GM12878 (cell line): Measurements from ENCODE around the gene MPST. TPM values are rescaled to one million over a fixed set of nuclear protein-coding genes. Genes with fewer than 3 reads are reported as not detected.

Source experiments
- ATAC-seq: fragments of 200-7000 bp; cut with Tn5 transposase; 3 replicates; pipeline ENCODE4 v1.9.1; 2020; ENCODE audit warnings: mild to moderate bottlenecking, moderate library complexity
- BruUV-seq: library from RNA; stranded (reverse); fragments of 400-500 nt; replicated peaks from 2 replicates; lab custom pipeline; 2021; lab: Mats Ljungman, UMichigan
- CTCF ChIA-PET: fragments of 300-600 bp; sonication (Branson Sonifier 250); formaldehyde crosslinking; extraction: SDS; loops from one replicate; lab custom pipeline; 2021; ENCODE audit warnings: inconsistent platforms; lab: Yijun Ruan, JAX
- POLR2A ChIA-PET: fragments of 350-600 bp; formaldehyde crosslinking; extraction: SDS; loops from one replicate; lab custom pipeline; 2021; ENCODE audit warnings: inconsistent platforms; lab: Charles Lee
- RAD21 ChIA-PET: fragments of 300-600 bp; sonication (Branson Sonifier 250); formaldehyde crosslinking; loops from one replicate; lab custom pipeline; 2023; ENCODE audit warnings: antibody characterized with exemption; ENCODE audit not compliant: unreplicated experiment; lab: Charles Lee
- SMC1A ChIA-PET: fragments of 300-600 bp; sonication (Branson Sonifier 250); formaldehyde crosslinking; loops from one replicate; lab custom pipeline; 2023; ENCODE audit not compliant: unreplicated experiment, uncharacterized antibody; lab: Charles Lee
- DNase-seq: peaks from one replicate; pipeline ENCODE4 v3.0.0-alpha.2; 2011; ENCODE audit warnings: low read depth, low spot score
- FAIRE-seq: peaks from 3 replicates; lab custom pipeline; 2011; peaks lifted over from hg19 to GRCh38; lab: Jason Lieb, UNC
- H2AFZ ChIP-seq: 2 replicates; pipeline ENCODE4 v1.6.0; 2011; ENCODE audit warnings: low read depth, low read length, control low read depth; ENCODE audit not compliant: control insufficient read depth
- H3K27ac ChIP-seq: 2 replicates; pipeline ENCODE4 v1.5.1; 2011; ENCODE audit warnings: control low read depth; ENCODE audit not compliant: control insufficient read depth, insufficient read depth
- H3K27me3 ChIP-seq, 2 experiments: replicated peaks in 1 of 2; 2 replicates each; pipeline versions ENCODE4 v1.6.0 to v1.6.1; 2011; ENCODE audit warnings: low read length in 1 of 2; ENCODE audit not compliant: control insufficient read depth in 2 of 2, insufficient read depth in 2 of 2
- H3K36me3 ChIP-seq, 2 experiments: 2 replicates each; pipeline ENCODE4 v1.5.1; 2011; ENCODE audit warnings: low read length in 1 of 2; ENCODE audit not compliant: control insufficient read depth in 2 of 2, insufficient read depth in 2 of 2
- H3K4me1 ChIP-seq: 2 replicates; pipeline ENCODE4 v1.6.1; 2011; ENCODE audit warnings: mild to moderate bottlenecking, low read length, moderate library complexity, mixed read lengths; ENCODE audit not compliant: control insufficient read depth, insufficient read depth
- H3K4me2 ChIP-seq: 2 replicates; pipeline ENCODE4 v1.6.0; 2011; ENCODE audit warnings: control low read depth; ENCODE audit not compliant: control insufficient read depth, insufficient read depth
- H3K4me3 ChIP-seq: fragments of 200-600 bp; sonication (generic); 2 replicates; pipeline ENCODE4 v1.5.1; 2016
- H3K79me2 ChIP-seq: 2 replicates; pipeline ENCODE4 v1.6.0; 2011; ENCODE audit warnings: low read length; ENCODE audit not compliant: control insufficient read depth, insufficient read depth
- H3K9ac ChIP-seq: 2 replicates; pipeline ENCODE4 v1.8.0; 2011; ENCODE audit warnings: low read length, control low read depth, mixed read lengths; ENCODE audit not compliant: control insufficient read depth, insufficient read depth
- H3K9me3 ChIP-seq: replicated peaks from 3 replicates; pipeline ENCODE4 v1.5.1; 2011; ENCODE audit warnings: mild to moderate bottlenecking, low read length; ENCODE audit not compliant: control insufficient read depth, insufficient read depth
- H4K20me1 ChIP-seq: 2 replicates; pipeline ENCODE4 v1.6.0; 2011; ENCODE audit not compliant: control insufficient read depth, insufficient read depth
- BRCA1 ChIP-seq: IDR thresholded peaks from 2 replicates; pipeline ENCODE4 v1.6.1; 2011; ENCODE audit warnings: low read depth, low read length, improper control_type of control experiment
- CHD2 ChIP-seq: IDR thresholded peaks from 2 replicates; pipeline ENCODE4 v1.6.1; 2011; ENCODE audit warnings: low read depth, low read length, improper control_type of control experiment, borderline replicate concordance
- EGR1 ChIP-seq, 2 experiments: IDR thresholded peaks; 1 replicate in 1 of 2; 2 replicates in 1 of 2; pipeline ENCODE4 v1.6.1; 2011 to 2012; ENCODE audit warnings: low read depth in 2 of 2, low read length in 2 of 2, borderline replicate concordance in 1 of 2, mild to moderate bottlenecking in 1 of 2, moderate library complexity in 1 of 2
- EP300 ChIP-seq, 2 experiments: fragments of 150-350 bp in 1 of 2; IDR thresholded peaks; 2 replicates each; pipeline ENCODE4 v1.6.1; 2011 to 2012; ENCODE audit warnings: low read depth in 2 of 2, low read length in 2 of 2, borderline replicate concordance in 1 of 2, improper control_type of control experiment in 1 of 2, inconsistent platforms in 1 of 2; ENCODE audit not compliant: control insufficient read depth in 1 of 2
- MYB ChIP-seq: fragments of 150-350 bp; IDR thresholded peaks from 2 replicates; pipeline ENCODE4 v1.6.1; 2014; ENCODE audit warnings: mild to moderate bottlenecking, low read depth, low read length, borderline replicate concordance
- SMC3 ChIP-seq: IDR thresholded peaks from 2 replicates; pipeline ENCODE4 v1.6.1; 2011; ENCODE audit warnings: low read length, improper control_type of control experiment, borderline replicate concordance
- SREBF2 ChIP-seq: IDR thresholded peaks from 2 replicates; pipeline ENCODE4 v1.6.1; 2012; ENCODE audit warnings: mild to moderate bottlenecking, low read length
- STAT1 ChIP-seq: fragments of 450-650 bp; conservative IDR thresholded peaks from 2 replicates; pipeline ENCODE4 v1.6.1; 2014; ENCODE audit warnings: antibody characterized with exemption, mild to moderate bottlenecking
- WGBS: methylation state at CpG from one replicate; pipeline ENCODE4 v1.1.6; 2016; ENCODE audit warnings: low lambda C conversion rate; ENCODE audit not compliant: insufficient replicate concordance, insufficient coverage; ENCODE audit errors: missing lambda C conversion rate; 5-methylcytosine and 5-hydroxymethylcytosine counted together
- in situ Hi-C: fragments of 300-500 bp; cut with MboI; formaldehyde crosslinking; loops from 9 replicates; pipeline ENCODE4 v1.14.3; 2018; ENCODE audit warnings: mixed read lengths
- intact Hi-C: fragments of 100-400 bp; cut with micrococcal nuclease; formaldehyde crosslinking; loops from one replicate; pipeline ENCODE4 v1.14.2; 2022; ENCODE audit not compliant: unreplicated experiment
- polyA plus RNA-seq, 11 experiments: library from polyadenylated mRNA; depleted of rRNA in 4 of 11; unstranded in 6 of 11; stranded (reverse) in 5 of 11; fragments of >200 nt; fragmentation: Nextera tagmentation in 4 of 11; fragmentation: Illumina TruSeq in 1 of 11; extraction: Ambion mirVana in 4 of 11; extraction: Trizol in 1 of 11; gene quantifications; 1 replicate in 1 of 11; 2 replicates in 10 of 11; pipeline versions ENCODE4 v1.2.1 to v1.2.3, GENCODE V29; 2011 to 2016; ENCODE audit warnings: inconsistent platforms in 2 of 11, missing spikeins in 2 of 11, low read depth in 1 of 11
- total RNA-seq, 4 experiments: library from RNA; depleted of rRNA in 3 of 4; stranded (reverse); fragments of >200 nt in 3 of 4; fragmentation: Illumina TruSeq in 1 of 4; extraction: Trizol in 1 of 4; gene quantifications; 2 replicates each; pipeline versions ENCODE4 v1.2.1 to v1.2.3, GENCODE V29; 2013 to 2021
- TF ChIP-seq, protein P1 (sequence below): fragments of 450-650 bp; IDR thresholded peaks from 2 replicates; pipeline ENCODE4 v1.6.1; 2018; ENCODE audit warnings: mild to moderate bottlenecking, low read depth, moderate library complexity; ENCODE audit not compliant: partially characterized antibody

The MPST gene
- total and polyA plus RNA-seq, 10 of the 15 experiments (the other 5 are each of a cell fraction or from before 2014, with no cell fraction given): 0.95 to 88.7 (median 38.5) TPM

DNA sequence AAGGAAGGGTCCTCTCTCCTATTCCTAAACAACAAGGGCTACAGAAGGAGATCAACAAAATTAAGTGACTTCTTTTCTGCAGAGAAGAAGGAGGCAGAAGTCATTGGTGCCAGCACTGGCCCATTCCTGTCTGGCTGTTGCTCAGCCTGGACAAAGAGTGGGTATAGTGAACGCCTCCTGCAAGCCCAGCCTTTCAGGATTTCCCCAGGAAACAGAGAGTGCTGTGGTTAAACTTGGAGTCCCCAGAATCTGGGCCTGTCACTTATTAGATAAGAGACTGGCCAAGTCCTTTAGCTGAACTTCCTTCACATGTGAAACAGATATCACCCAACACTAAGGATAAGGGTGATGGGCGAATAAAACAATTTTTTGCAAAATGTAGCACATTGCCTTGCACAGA is 11.2 kb upstream of the MPST start:
- no peak overlapping the region for H3K27ac ChIP-seq
- ChIA-PET SMC1A (interaction anchor here (0.9 kb wide), 1 partner anchor 36 kb away, joined by 4 read pairs; no protein-coding TSS in a partner anchor), POLR2A (interaction anchor here (0.6 to 1.0 kb wide), 2 partner anchors 21 to 48 kb away, joined by 3 to 4 read pairs; no protein-coding TSS in a partner anchor), CTCF (interaction anchor here (0.6 to 1.2 kb wide), 3 partner anchors 35 to 324 kb away, joined by 3 read pairs; no protein-coding TSS in a partner anchor), RAD21 (no interaction called here)
- DNase-seq (no peak), ATAC-seq (no peak), FAIRE-seq (no peak)
- H3K4me3 ChIP-seq: no peak overlapping the region
- H3K27me3 ChIP-seq: peaks cover 0 to 4% of the 10 kb centered on the region in 2 experiments; a peak in 2 of 4 replicates
- WGBS: 0% methylated on average over 2 of the region's 2 CpGs
- TF ChIP-seq CHD2 (no peak), SMC3 (no peak), SREBF2 (no peak), EP300 (IDR thresholded peaks at IDR 0.05; ENCODE audit: borderline replicate concordance in 1 of 2, control insufficient read depth in 1 of 2, low read depth in 2 of 2, low read length in 2 of 2) (no peak), BRCA1 (no peak), MYB (no peak), EGR1 (IDR thresholded peaks at IDR 0.05; ENCODE audit: borderline replicate concordance in 1 of 2, low read depth in 2 of 2, low read length in 2 of 2) (no peak), STAT1 (no peak)
- TF ChIP-seq, protein P1, sequence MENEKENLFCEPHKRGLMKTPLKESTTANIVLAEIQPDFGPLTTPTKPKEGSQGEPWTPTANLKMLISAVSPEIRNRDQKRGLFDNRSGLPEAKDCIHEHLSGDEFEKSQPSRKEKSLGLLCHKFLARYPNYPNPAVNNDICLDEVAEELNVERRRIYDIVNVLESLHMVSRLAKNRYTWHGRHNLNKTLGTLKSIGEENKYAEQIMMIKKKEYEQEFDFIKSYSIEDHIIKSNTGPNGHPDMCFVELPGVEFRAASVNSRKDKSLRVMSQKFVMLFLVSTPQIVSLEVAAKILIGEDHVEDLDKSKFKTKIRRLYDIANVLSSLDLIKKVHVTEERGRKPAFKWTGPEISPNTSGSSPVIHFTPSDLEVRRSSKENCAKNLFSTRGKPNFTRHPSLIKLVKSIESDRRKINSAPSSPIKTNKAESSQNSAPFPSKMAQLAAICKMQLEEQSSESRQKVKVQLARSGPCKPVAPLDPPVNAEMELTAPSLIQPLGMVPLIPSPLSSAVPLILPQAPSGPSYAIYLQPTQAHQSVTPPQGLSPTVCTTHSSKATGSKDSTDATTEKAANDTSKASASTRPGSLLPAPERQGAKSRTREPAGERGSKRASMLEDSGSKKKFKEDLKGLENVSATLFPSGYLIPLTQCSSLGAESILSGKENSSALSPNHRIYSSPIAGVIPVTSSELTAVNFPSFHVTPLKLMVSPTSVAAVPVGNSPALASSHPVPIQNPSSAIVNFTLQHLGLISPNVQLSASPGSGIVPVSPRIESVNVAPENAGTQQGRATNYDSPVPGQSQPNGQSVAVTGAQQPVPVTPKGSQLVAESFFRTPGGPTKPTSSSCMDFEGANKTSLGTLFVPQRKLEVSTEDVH: no peak
- no peaks in the 10 kb centered on the region for H3K79me2 ChIP-seq
- no peaks in the 10 kb centered on the region for H3K4me1 ChIP-seq
- no peak overlapping the region for H3K4me2 ChIP-seq
- BruUV-seq: no TSS peak
- H3K9ac ChIP-seq: no peak overlapping the region
- in situ Hi-C loops: no loop called here
- H3K36me3 ChIP-seq: no peaks in the 10 kb centered on the region
- no peak overlapping the region for H2AFZ ChIP-seq
- intact Hi-C loops: no loop called here
- H4K20me1 ChIP-seq: no peaks in the 10 kb centered on the region; the same call in 1 of the 2 replicates
- no peaks in the 10 kb centered on the region; the same call in 2 of the 3 replicates for H3K9me3 ChIP-seq
